Endothelial cell of umbilical vein (primary cell): ENCODE results near the gene NIN.

Experiments used
- CTCF ChIP-seq, 2 donors: IDR thresholded peaks; 1 replicate in 1 of 2; 2 replicates in 1 of 2; pipeline ENCODE4 v1.5.1; 2011; ENCODE audit warnings: low read length in 2 of 2, mild to moderate bottlenecking in 2 of 2, moderate library complexity in 2 of 2, control low read depth in 1 of 2, inconsistent platforms in 1 of 2, low read depth in 1 of 2; ENCODE audit not compliant: insufficient read depth in 1 of 2; ENCODE audit errors: extremely low read depth in 1 of 2
- EZH2 ChIP-seq: IDR thresholded peaks from 2 replicates; pipeline ENCODE4 v1.6.1; 2012; ENCODE audit warnings: borderline replicate concordance, low read depth, mild to moderate bottlenecking, moderate library complexity, low read length, inconsistent platforms; ENCODE audit not compliant: severe bottlenecking
- GATA2 ChIP-seq: IDR thresholded peaks from 2 replicates; pipeline ENCODE4 v1.7.0; 2011; ENCODE audit warnings: low read depth, mild to moderate bottlenecking, moderate library complexity, mixed read lengths, low read length; ENCODE audit not compliant: insufficient read length, insufficient read depth
- POLR2A ChIP-seq: IDR thresholded peaks from 2 replicates; pipeline ENCODE4 v1.6.1; 2012; ENCODE audit warnings: low read depth, mild to moderate bottlenecking, control low read depth, low read length

GRCh38 chr14:50801706-50802105 is 29.3 kb downstream of the NIN start:
- TF ChIP-seq CTCF (IDR thresholded peaks at IDR 0.05; ENCODE audit: extremely low read depth in 1 of 2, insufficient read depth in 1 of 2, low read depth in 1 of 2, low read length in 2 of 2) (no peak), EZH2 (no peak), POLR2A (no peak), GATA2 (no peak)
